Measurements from ENCODE around the gene CHRNB4.

Gene CHRNB4

DNA sequence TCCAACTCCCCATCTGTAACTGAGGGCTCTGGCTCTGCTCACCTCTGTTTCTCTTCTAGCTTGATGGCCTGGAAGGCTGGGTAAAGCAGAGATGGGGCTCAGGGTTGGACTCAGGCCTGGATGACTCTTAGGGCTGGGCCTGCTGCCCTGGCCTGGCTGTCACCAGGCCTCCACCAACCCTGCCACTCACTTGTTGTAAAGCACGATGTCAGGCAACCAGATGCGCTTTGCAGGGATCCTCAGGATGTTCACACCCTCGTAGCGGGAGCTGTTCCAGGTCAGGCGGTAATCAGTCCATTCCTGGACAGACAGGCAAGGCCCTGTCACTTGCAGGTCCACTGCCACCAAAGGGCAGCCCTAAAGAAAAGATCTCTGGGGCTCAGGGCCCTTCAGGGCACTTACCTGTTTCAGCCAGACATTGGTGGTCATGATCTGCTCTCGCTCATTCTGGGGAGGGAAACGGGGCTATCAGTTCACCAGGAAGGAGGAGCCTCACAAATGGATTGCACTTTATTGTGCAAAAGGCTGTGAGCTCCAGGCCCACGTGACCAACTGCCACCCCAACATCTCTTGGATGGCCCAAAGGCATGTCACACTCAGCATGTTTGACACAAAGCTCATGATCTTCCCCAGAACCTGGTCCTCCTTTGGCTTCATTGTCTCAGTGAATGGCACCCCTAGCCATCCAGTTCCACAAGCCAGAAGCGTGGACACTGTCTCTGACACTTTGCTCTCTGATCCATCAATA lies 9.9 kb downstream of the CHRNB4 start:
- no peak for DNase-seq

DNA sequence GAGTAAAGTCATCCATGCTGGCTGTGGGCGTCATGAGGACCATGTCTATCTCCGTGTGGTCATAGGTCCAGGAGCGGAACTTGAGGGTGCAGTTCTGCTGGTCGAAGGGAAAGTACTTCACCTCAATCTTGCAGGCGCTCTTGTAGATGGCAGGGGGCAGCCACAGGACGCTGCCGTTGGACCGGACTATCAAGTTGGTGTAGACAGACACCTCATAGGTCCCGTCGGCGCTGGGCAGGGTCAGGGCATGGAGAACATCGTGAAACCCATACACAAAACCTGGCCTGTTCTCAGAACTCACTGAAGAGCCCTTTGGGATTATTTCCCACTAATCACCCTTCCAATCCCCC lies 11.3 kb downstream of the CHRNB4 start:
- DNase-seq, result no peak

GRCh38 chr15:78629031-78629715 lies 11.8 kb downstream of the CHRNB4 start:
- DNase-seq, result no peak

DNA sequence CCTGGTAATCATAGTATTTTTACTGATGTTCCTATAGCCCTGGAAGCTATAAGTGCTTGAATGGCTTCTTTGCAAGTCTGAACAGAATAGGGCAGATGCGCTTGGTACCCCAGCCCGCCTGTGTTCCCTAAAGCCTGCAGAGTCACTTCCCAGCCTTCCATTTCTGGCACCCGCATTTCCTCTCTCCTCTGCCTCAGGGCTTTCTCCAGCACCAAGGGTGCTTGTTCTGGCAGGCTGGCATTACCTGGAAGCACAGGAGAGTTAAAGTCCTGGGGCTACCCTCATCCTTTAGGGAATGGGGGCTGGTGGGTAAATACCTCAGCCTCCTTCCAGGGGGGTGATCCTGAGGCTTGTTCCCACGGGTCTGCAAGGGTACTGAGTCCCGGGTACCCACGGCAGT lies 12.8 kb downstream of the CHRNB4 start:
- no peak for DNase-seq

DNA sequence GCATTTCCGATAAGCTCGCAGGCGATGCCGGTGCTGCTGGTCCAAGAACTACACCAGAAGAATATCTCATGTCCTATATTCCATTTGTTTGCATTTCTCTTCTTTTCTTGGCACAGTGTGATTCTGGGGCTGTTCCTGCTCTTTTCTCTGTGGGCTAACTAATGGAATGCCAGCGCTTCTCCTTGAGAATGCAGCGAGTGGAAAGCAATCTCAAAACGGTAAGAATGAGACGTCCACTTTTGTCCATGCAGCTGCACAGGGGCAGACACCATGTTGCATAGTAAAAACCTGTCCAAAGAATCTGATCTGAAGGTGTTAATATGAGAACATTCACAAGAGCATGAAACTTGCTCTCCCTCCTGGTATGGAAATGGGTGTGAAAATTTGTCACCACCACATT lies 13.7 kb downstream of the CHRNB4 start:
- DNase-seq, result no peak

- DNase-seq, result no peak
Measured at GRCh38 chr15:78626381-78626995, 14.5 kb downstream of the CHRNB4 start.

DNA sequence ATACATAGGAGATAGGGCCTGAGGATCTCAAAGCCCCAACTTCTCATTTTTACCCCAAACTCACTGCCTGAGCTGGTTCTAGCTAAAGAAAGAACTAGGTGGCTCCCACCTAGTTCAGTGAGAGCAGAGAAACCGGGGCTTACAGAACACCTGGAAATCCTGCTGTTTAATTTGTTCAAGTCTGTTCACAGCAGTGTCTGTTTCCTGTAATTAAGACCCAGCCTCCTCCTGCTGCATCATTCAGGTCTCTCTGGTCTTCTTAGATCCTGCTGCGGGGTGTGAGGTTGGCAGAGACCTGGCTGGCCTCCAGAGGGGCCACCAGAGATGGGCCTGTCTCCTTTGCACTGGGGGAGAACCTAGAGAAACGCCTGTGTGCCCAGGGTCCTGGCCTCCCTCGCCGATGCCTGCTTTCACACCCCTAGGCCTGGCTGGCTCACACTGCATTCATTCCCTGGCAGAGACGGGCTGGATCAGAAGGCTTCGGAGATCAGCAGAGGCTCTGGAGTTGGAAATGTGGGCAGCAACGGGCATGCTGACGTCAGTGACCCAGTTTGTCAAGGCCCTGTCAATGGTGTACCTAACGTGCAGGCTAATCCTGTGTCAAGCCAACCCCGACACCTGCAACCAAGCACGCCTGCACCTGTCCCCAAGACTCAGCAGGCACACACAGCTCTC lies 15.3 kb downstream of the CHRNB4 start:
- no peak for DNase-seq

GRCh38 chr15:78624651-78625590 lies 16.1 kb downstream of the CHRNB4 start:
- DNase-seq, result no peak

DNA sequence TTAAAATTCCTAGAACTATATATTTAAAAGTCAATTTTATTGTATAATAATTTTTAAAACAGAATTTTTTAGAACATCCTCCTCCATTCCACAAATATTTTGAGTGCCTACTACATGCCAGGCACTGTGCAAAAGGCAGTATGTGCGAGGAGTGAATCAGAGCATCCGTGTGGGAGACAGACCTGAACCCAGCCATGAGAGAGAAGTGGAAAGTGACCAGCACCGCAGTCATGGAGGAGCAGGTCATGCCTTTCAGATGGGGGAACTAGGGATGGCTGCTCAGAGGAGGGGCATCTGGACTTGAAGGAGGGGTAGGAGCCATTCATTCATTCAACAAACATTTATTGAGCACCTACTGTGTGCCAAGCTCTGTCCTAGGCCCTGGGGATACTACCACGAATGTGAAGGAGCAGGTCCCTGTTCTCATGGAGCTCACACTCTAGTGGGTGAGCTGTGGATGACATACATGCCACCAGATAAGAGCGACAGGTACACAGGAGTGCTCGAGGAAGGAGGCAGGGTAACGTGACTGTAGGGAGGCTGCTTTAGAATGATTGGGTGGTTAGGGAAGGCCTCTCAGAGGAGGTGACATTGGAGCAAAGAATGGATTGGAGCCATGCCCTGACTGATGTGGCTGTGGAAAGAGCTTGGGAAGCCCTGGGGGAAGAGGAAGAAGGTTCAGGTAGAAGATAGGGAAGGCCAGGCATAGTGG lies 17.1 kb downstream of the CHRNB4 start:
- DNase-seq, result no peak

DNA sequence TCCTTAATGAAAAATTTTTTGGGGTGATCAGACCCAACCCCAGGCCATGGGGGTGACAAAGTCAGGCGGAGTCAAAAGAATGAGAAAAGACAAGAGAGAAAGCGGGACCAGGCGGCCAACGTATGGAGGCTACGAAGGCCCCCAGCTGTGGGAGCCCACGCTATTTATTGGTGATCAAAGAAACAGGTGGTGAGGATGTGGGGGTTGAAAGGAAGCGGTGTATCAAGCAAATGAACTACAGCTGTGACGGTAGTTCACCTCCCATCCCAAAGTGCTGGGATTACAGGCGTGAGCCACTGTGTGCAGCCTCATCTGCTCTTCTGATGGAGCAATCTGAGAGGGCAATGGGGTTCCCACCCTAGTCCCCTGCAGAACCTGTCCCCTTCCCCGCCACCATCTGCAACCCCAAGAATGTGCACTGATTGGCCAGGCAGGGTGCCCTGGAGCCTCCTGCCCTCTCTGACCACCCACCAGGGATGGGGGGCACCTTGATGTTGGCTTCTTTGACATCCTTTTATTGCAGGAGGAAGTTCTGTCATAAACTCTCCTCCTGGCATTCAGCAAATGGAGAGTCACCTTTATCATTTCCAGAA lies 19.1 kb downstream of the CHRNB4 start:
- no peak for DNase-seq

- DNase-seq, result no peak
Measured at GRCh38 chr15:78620527-78621421, 20.2 kb downstream of the CHRNB4 start, which contains the start of gene CHRNA3. Gene CHRNA3, minus strand, starts transcription at chr15:78620996. Its CDS starts 202 bp downstream, at chr15:78620794.

DNA sequence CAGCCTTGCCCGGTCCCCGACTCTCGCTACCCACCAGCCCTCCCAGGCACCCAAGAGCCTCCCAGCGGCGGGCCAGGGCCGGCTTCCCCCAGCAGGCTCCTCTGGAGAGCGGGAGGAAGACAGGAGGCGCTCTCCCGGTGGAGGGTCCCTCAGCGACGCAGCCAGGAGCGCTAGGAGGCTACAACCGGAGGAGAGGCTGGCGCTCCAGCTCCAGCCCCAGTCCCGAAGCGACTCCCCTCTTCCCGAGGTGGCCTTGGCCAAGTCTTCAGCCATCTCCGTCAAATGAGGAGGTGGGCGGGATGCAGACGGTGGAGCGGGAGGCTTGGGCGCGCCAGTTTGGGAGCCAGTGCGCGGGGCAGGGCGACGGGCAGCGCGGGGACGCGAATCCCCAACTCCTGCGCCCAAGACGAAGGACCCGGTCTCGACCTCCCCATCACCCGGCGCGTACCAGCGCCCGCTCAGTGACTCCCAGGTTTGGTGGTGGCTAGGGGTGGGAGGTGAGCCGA lies 20.9 kb downstream of the CHRNB4 start:
- no peak for DNase-seq

GRCh38 chr15:78619022-78619950 lies 21.7 kb downstream of the CHRNB4 start:
- no peak for DNase-seq

- DNase-seq, result peak; percentile 58
Measured at GRCh38 chr15:78618490-78618934, 22.5 kb downstream of the CHRNB4 start.

GRCh38 chr15:78618064-78618463 lies 22.9 kb downstream of the CHRNB4 start:
- DNase-seq, result no peak

- no peak for DNase-seq
Measured at GRCh38 chr15:78617516-78617915, 23.5 kb downstream of the CHRNB4 start.

- DNase-seq, result no peak
Measured at GRCh38 chr15:78617076-78617475, 23.9 kb downstream of the CHRNB4 start.

- DNase-seq, result no peak
Measured at GRCh38 chr15:78616506-78616905, 24.5 kb downstream of the CHRNB4 start.

DNA sequence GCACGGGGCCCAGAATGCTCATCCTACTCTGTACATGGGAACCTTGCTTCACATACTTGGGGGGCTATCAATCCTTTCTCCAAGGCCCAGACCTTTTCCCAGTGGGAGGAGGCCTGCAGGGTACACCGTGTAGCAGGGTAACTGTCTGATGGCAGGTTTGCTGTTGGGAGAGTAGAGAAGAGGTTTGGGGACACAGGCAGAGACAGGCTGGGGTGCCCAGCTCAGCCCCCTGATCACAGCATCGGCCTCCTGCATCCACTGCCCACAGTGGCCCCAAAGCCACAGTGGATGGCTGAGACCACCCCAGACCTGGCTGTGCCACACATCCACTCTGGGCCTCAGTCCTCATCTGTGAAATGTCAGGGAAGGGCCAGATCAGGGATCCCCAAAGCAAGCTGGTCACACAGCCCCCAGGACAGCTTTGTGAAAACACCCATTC lies 25.8 kb downstream of the CHRNB4 start:
- DNase-seq, result no peak
